Ishikawa (cell line): ENCODE results near the gene PNPO.

ENCODE experiments used
- CEBPB ChIP-seq: IDR thresholded peaks from 2 replicates; pipeline ENCODE4 v1.6.1; 2012
- CREB1 ChIP-seq: IDR thresholded peaks from 2 replicates; pipeline ENCODE4 v1.6.1; 2012; ENCODE audit warnings: low read depth
- EGR1 ChIP-seq: IDR thresholded peaks from 2 replicates; pipeline ENCODE4 v1.6.1; 2012
- EP300 ChIP-seq: IDR thresholded peaks from 2 replicates; pipeline ENCODE4 v1.6.1; 2012; ENCODE audit warnings: borderline replicate concordance
- FOXM1 ChIP-seq: IDR thresholded peaks from 2 replicates; pipeline ENCODE4 v1.6.1; 2012; ENCODE audit warnings: low read depth, borderline replicate concordance
- MAX ChIP-seq: IDR thresholded peaks from 2 replicates; pipeline ENCODE4 v1.6.1; 2012
- NFIC ChIP-seq: IDR thresholded peaks from 2 replicates; pipeline ENCODE4 v1.6.1; 2012
- RAD21 ChIP-seq: IDR thresholded peaks from 2 replicates; pipeline ENCODE4 v1.6.1; 2012; ENCODE audit warnings: low read depth
- TAF1 ChIP-seq: IDR thresholded peaks from 2 replicates; pipeline ENCODE4 v1.6.1; 2012; ENCODE audit warnings: low read depth, mild to moderate bottlenecking
- TCF12 ChIP-seq: IDR thresholded peaks from 2 replicates; pipeline ENCODE4 v1.6.1; 2012; ENCODE audit warnings: low read depth
- TEAD4 ChIP-seq: IDR thresholded peaks from 2 replicates; pipeline ENCODE4 v1.6.1; 2012
- YY1 ChIP-seq: IDR thresholded peaks from 2 replicates; pipeline ENCODE4 v1.6.1; 2012; ENCODE audit warnings: low read depth
- ZBTB7A ChIP-seq: IDR thresholded peaks from 2 replicates; pipeline ENCODE4 v1.6.1; 2012; ENCODE audit warnings: low read depth
- TF ChIP-seq, protein P1 (sequence below): IDR thresholded peaks from 2 replicates; pipeline ENCODE4 v1.6.1; 2012
- TF ChIP-seq, protein P2 (sequence below): IDR thresholded peaks from 2 replicates; pipeline ENCODE4 v1.6.1; 2012; ENCODE audit warnings: low read depth, mild to moderate bottlenecking

The PNPO gene

DNA sequence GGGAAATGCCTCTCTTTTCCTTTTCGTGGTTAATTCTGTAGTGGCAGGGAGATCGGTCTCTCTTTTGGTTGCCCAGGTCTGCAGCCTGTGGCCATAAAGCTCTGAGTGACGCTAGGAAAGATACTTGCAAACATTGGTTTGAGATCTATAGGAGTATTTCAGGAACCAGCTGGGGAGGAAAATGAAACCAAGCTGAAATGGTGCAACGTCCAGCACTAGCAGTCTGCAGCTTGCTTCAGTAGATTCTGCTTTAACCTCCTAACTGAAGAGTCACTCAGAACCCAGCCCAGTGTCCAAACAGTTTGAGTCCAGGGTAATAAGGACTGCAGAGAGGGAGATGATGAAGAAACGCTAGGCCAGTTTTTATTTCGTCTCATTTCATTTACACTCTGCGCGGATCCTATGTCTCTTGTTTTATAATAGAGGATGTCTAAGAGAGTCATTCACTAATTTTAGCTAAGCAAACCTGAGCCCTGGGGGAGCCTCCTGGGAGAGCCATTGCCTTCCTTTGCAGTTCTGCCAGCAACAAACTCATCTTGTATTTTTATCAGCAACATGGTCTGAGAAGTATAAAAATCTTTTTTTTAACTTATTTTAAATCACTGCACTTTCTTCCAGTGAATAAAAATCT is 33.3 kb upstream of the PNPO start:
- no peak for TF ChIP-seq ZBTB7A
- no peak for TF ChIP-seq NFIC
- no peak for TF ChIP-seq CREB1
- TF ChIP-seq FOXM1, result no peak
- TF ChIP-seq, protein P1, sequence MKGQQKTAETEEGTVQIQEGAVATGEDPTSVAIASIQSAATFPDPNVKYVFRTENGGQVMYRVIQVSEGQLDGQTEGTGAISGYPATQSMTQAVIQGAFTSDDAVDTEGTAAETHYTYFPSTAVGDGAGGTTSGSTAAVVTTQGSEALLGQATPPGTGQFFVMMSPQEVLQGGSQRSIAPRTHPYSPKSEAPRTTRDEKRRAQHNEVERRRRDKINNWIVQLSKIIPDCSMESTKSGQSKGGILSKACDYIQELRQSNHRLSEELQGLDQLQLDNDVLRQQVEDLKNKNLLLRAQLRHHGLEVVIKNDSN, result no peak
- no peak for TF ChIP-seq EGR1
- TF ChIP-seq, protein P2, sequence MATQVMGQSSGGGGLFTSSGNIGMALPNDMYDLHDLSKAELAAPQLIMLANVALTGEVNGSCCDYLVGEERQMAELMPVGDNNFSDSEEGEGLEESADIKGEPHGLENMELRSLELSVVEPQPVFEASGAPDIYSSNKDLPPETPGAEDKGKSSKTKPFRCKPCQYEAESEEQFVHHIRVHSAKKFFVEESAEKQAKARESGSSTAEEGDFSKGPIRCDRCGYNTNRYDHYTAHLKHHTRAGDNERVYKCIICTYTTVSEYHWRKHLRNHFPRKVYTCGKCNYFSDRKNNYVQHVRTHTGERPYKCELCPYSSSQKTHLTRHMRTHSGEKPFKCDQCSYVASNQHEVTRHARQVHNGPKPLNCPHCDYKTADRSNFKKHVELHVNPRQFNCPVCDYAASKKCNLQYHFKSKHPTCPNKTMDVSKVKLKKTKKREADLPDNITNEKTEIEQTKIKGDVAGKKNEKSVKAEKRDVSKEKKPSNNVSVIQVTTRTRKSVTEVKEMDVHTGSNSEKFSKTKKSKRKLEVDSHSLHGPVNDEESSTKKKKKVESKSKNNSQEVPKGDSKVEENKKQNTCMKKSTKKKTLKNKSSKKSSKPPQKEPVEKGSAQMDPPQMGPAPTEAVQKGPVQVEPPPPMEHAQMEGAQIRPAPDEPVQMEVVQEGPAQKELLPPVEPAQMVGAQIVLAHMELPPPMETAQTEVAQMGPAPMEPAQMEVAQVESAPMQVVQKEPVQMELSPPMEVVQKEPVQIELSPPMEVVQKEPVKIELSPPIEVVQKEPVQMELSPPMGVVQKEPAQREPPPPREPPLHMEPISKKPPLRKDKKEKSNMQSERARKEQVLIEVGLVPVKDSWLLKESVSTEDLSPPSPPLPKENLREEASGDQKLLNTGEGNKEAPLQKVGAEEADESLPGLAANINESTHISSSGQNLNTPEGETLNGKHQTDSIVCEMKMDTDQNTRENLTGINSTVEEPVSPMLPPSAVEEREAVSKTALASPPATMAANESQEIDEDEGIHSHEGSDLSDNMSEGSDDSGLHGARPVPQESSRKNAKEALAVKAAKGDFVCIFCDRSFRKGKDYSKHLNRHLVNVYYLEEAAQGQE, result no peak
- TF ChIP-seq EP300, result no peak
- no peak for TF ChIP-seq YY1
- no peak for TF ChIP-seq RAD21
- no peak for TF ChIP-seq TEAD4
- no peak for TF ChIP-seq MAX
- TF ChIP-seq CEBPB, result no peak
- no peak for TF ChIP-seq TAF1
- no peak for TF ChIP-seq TCF12

DNA sequence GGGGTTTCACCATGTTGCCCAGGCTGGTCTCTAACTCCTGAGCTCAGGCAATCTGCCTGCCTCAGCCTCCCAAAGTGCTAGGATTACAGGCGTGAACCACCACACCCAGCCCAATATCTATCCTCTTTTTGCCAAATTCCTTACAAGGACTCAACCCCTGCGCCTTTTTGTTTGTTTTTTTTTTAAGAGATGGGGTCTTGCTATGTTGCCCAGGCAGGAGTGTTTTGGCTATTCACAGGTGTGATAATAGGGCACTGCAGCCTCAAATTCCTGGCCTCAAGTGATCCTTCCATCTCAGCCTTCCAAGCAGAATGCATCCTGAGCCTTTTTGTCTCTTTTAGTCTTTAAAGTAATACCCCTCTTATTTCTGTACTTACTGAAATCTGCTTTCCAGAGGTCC is 28.3 kb upstream of the PNPO start:
- no peak for TF ChIP-seq YY1
- no peak for TF ChIP-seq RAD21

DNA sequence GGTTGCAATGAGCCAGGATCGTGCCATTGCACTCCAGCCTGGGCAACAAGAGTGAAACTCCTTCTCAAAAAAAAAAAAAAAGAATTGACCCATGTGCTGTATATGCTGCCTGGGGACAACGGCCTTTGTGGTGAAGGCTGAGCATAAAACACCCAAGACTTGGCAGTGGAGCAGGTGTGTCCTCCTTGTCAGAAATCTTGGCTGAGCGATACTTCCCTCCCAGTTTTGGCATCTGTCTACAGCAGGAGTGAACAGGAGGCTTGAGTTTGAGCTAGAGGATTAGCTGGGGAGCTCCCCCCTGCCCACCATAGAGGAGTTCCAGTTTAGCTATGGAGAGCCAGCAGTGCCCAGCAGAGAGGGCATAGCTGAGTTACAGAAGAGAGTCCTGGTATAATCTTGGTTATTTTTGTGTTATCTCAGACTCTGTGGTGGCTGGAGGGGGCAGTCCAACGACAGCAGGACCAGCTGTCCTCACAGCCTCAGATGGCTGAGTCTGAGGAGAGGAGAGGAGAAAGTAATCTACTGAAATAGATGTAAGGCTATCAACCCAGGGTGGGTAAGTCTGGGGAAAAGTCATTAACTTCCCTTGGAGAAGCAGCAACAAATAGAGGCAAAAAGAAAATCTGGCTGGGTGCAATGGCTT is 26.9 kb upstream of the PNPO start:
- TF ChIP-seq, protein P1, result no peak
- TF ChIP-seq NFIC, result no peak
- TF ChIP-seq EGR1, result no peak
- no peak for TF ChIP-seq EP300
- TF ChIP-seq FOXM1, result no peak
- no peak for TF ChIP-seq YY1
- no peak for TF ChIP-seq CREB1
- TF ChIP-seq TAF1, result no peak
- no peak for TF ChIP-seq MAX
- TF ChIP-seq TCF12, result no peak
- no peak for TF ChIP-seq CEBPB
- TF ChIP-seq, protein P2, result no peak
- no peak for TF ChIP-seq TEAD4
- TF ChIP-seq ZBTB7A, result no peak
- no peak for TF ChIP-seq RAD21

GRCh38 chr17:47915776-47916398 is 25.5 kb upstream of the PNPO start:
- TF ChIP-seq CEBPB (no peak), RAD21 (no peak), CREB1 (no peak), EP300 (no peak), YY1 (no peak)
- TF ChIP-seq, protein P1, result no peak

DNA sequence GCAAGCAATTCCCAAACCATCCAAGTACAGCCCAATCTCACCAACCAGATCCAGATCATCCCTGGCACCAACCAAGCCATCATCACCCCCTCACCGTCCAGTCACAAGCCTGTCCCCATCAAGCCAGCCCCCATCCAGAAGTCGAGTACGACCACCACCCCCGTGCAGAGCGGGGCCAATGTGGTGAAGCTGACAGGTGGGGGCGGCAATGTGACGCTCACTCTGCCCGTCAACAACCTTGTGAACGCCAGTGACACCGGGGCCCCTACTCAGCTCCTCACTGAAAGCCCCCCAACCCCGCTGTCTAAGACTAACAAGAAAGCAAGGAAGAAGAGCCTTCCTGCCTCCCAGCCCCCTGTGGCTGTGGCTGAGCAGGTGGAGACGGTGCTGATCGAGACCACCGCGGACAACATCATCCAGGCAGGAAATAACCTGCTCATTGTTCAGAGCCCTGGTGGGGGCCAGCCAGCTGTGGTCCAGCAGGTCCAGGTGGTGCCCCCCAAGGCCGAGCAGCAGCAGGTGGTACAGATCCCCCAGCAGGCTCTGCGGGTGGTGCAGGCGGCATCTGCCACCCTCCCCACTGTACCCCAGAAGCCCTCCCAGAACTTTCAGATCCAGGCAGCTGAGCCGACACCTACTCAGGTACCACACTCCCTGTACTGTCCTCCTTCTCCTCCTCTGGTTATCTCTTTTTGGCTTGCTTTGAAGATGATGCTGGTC is 24.7 kb upstream of the PNPO start:
- TF ChIP-seq FOXM1 (no peak), CREB1 (no peak), YY1 (no peak), EP300 (no peak), CEBPB (no peak), TCF12 (no peak), NFIC (no peak), ZBTB7A (no peak)
